Lower lobe of right lung (tissue), 2 donors: ENCODE results near the gene UQCRFS1. TPM values are rescaled to one million over a fixed set of nuclear protein-coding genes. Genes with fewer than 3 reads are reported as not detected.
"Not testable (repeated sequence)": the region's sequence is repeated elsewhere in the genome, so short reads cannot be mapped to it uniquely, and the experiment has no call there.

Experiments used
- ATAC-seq, 2 donors: fragments of 200-7000 bp; cut with Tn5 transposase; one replicate each; pipeline ENCODE4 v1.9.1; 2020 to 2022; ENCODE audit warnings: mild to moderate bottlenecking in 2 of 2, moderate library complexity in 2 of 2
- DNase-seq: peaks from one replicate; pipeline ENCODE4 v3.0.0-alpha.2; 2020
- H3K27ac ChIP-seq: fragments of 200-600 bp; one replicate; pipeline ENCODE4 v1.8.0; 2022
- H3K27me3 ChIP-seq: fragments of 200-600 bp; one replicate; pipeline ENCODE4 v1.8.0; 2022; ENCODE audit warnings: low read depth
- H3K36me3 ChIP-seq: fragments of 200-600 bp; one replicate; pipeline ENCODE4 v1.8.0; 2022; ENCODE audit warnings: mild to moderate bottlenecking
- H3K4me1 ChIP-seq: fragments of 200-600 bp; one replicate; pipeline ENCODE4 v1.8.0; 2022
- H3K4me3 ChIP-seq: fragments of 200-600 bp; one replicate; pipeline ENCODE4 v1.8.0; 2022; ENCODE audit warnings: mild to moderate bottlenecking
- H3K9me3 ChIP-seq: fragments of 200-600 bp; one replicate; pipeline ENCODE4 v1.8.0; 2022
- CTCF ChIP-seq: fragments of 200-600 bp; IDR thresholded peaks from one replicate; pipeline ENCODE4 v1.8.0; 2022; ENCODE audit warnings: antibody characterized with exemption, mild to moderate bottlenecking
- intact Hi-C: fragments of 100-400 bp; cut with DNase I; formaldehyde crosslinking; loops from one replicate; pipeline ENCODE4 v1.11.0; 2022
- total RNA-seq: library from RNA; stranded (reverse); fragmentation: NEBNext Ultra II Directional; extraction: Animal tissue kit (Norgen Biotek cat#: 25700); gene quantifications from one replicate; pipeline ENCODE4 v1.2.1, GENCODE V29; 2021
- donor health status: DM: no; HTN: yes; CAD: no; lungs with severe emphysema.

The UQCRFS1 gene
- total RNA-seq, 1 donor from 2014 or later, result 21.5 TPM

- no peaks in the 10 kb centered on the region for H3K27me3 ChIP-seq
- H3K36me3 ChIP-seq, result peaks cover 6% of the 10 kb centered on the region
- intact Hi-C loops, result no loop called here
- H3K4me1 ChIP-seq, result peaks cover 26% of the 10 kb centered on the region
- DNase-seq (no peak), ATAC-seq (peak in 1 of 2 donors; percentile 1)
- no peak for TF ChIP-seq CTCF
- H3K27ac ChIP-seq, result peak overlapping the region; percentile 96
- H3K9me3 ChIP-seq, result no peaks in the 10 kb centered on the region
- peak overlapping the region; percentile 76 for H3K4me3 ChIP-seq
These were observed 649 bp downstream of the UQCRFS1 start for GRCh38 chr19:29212356-29212647.

- Histone ChIP-seq H3K9me3 (no peaks in the 10 kb centered on the region), H3K4me1 (peaks cover 26% of the 10 kb centered on the region), H3K27me3 (no peaks in the 10 kb centered on the region), H3K36me3 (peaks cover 11% of the 10 kb centered on the region), H3K27ac (peak overlapping the region; percentile 96), H3K4me3 (peak overlapping the region; percentile 76)
- ATAC-seq (no peak), DNase-seq (no peak)
- TF ChIP-seq CTCF, result no peak
- intact Hi-C loops, result no loop called here
These were observed 1.2 kb downstream of the UQCRFS1 start for GRCh38 chr19:29211562-29212355.

DNA sequence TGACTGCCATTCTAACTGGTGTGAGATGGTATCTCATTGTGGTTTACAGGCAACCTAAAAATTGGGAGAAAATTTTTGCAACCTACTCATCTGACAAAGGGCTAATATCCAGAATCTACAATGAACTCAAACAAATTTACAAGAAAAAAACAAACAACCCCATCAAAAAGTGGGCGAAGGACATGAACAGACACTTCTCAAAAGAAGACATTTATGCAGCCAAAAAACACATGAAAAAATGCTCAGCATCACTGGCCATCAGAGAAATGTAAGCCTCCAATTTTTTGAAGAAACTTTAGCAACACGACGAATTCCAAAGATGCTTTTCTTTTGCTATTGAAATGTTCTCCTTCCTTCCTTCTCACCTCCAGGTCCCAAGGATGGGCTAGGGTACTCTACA, 1.9 kb downstream of the UQCRFS1 start:
- Histone ChIP-seq H3K36me3 (peaks cover 18% of the 10 kb centered on the region), H3K4me1 (peaks cover 26% of the 10 kb centered on the region)
- H3K4me3 ChIP-seq, ATAC-seq, H3K27ac ChIP-seq, intact Hi-C loops, H3K9me3 ChIP-seq, H3K27me3 ChIP-seq, DNase-seq: not testable (repeated sequence)

GRCh38 chr19:29210502-29210901, 2.4 kb downstream of the UQCRFS1 start:
- intact Hi-C loops, H3K4me3 ChIP-seq, H3K27me3 ChIP-seq, H3K9me3 ChIP-seq, DNase-seq, H3K27ac ChIP-seq, ATAC-seq: not testable (repeated sequence)
- H3K4me1 ChIP-seq, result peaks cover 26% of the 10 kb centered on the region
- peaks cover 22% of the 10 kb centered on the region for H3K36me3 ChIP-seq

- H3K4me3 ChIP-seq, H3K27ac ChIP-seq, H3K27me3 ChIP-seq, intact Hi-C loops, H3K9me3 ChIP-seq, DNase-seq, ATAC-seq: not testable (repeated sequence)
- peaks cover 22% of the 10 kb centered on the region for H3K36me3 ChIP-seq
- peaks cover 26% of the 10 kb centered on the region for H3K4me1 ChIP-seq
These were observed 5.4 kb downstream of the UQCRFS1 start for GRCh38 chr19:29207403-29208187.

GRCh38 chr19:29206453-29206852, 6.5 kb downstream of the UQCRFS1 start:
- DNase-seq, result no peak
- H3K27ac ChIP-seq, result no peak overlapping the region
- TF ChIP-seq CTCF, result no peak
- no peak overlapping the region for H3K4me3 ChIP-seq
- intact Hi-C loops, result no loop called here
- H3K27me3 ChIP-seq, result no peaks in the 10 kb centered on the region
- peaks cover 19% of the 10 kb centered on the region for H3K4me1 ChIP-seq
- ATAC-seq, result no peak
- H3K36me3 ChIP-seq, result peaks cover 22% of the 10 kb centered on the region
- no peaks in the 10 kb centered on the region for H3K9me3 ChIP-seq

DNA sequence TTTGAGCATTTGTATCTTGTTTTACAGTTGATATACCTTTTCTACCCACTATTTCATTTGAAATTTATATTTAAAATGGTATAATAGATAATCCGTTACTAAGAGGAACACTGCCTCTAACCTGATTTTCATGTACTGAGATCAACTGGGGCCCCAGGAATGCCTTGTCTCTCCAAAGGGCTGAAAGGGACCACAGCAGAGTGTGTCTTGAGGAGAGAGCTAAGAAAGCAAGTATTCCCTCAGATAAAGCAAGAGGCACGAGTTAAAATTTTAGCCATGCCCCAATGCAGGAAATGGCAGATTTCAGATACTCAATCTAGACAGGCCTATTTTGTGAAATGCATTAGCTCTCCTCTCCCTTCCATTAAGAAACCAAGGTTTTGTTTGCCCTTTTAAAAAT, 10.7 kb downstream of the UQCRFS1 start:
- no peak for DNase-seq
- H3K27ac ChIP-seq, result no peak overlapping the region
- H3K4me3 ChIP-seq, result no peak overlapping the region
- no peaks in the 10 kb centered on the region for H3K27me3 ChIP-seq
- peaks cover 16% of the 10 kb centered on the region for H3K36me3 ChIP-seq
- ATAC-seq, result no peak
- intact Hi-C loops, result no loop called here
- no peaks in the 10 kb centered on the region for H3K4me1 ChIP-seq
- no peak for TF ChIP-seq CTCF
- no peaks in the 10 kb centered on the region for H3K9me3 ChIP-seq
